ENCODE measurements around the gene SLC17A1.

GRCh38 chr6:25750906-25751305, 80.9 kb downstream of the SLC17A1 start:
- TF ChIP-seq CTCF (IDR thresholded peaks at IDR 0.05) (no peak), ZFX (IDR thresholded peaks at IDR 0.05; ENCODE audit: borderline replicate concordance) (no peak)

Data from 22Rv1 (cell line).